Naive B cell (primary cell): ENCODE data around the gene CBX1. TPM values are rescaled to one million over a fixed set of nuclear protein-coding genes. Genes with fewer than 3 reads are reported as not detected.

Source experiments
- ATAC-seq, 2 donors: fragments of 150-1000 bp; cut with Tn5 transposase; 2 replicates each; pipeline ENCODE4 v1.10.0; 2021; ENCODE audit warnings: low read depth in 2 of 2, mild to moderate bottlenecking in 2 of 2, moderate library complexity in 2 of 2
- DNase-seq: peaks from one replicate; pipeline ENCODE4 v3.0.0; 2022
- H3K27ac Mint-ChIP-seq, 6 donors: one replicate each; pipeline ENCODE4 v1.8.0; 2020 to 2022; ENCODE audit warnings: mild to moderate bottlenecking in 6 of 6, mixed read lengths in 6 of 6, moderate library complexity in 5 of 6, inconsistent platforms in 2 of 6
- H3K27me3 Mint-ChIP-seq, 3 donors: one replicate each; pipeline ENCODE4 v1.8.0; 2021 to 2022; ENCODE audit warnings: mixed read lengths in 3 of 3, mild to moderate bottlenecking in 1 of 3
- H3K36me3 Mint-ChIP-seq, 2 donors: one replicate each; pipeline ENCODE4 v1.8.0; 2020 to 2022; ENCODE audit warnings: mixed read lengths in 2 of 2, inconsistent platforms in 1 of 2, mild to moderate bottlenecking in 1 of 2
- H3K4me1 Mint-ChIP-seq, 3 donors: one replicate each; pipeline ENCODE4 v1.8.0; 2020 to 2022; ENCODE audit warnings: mixed read lengths in 3 of 3, inconsistent platforms in 1 of 3, mild to moderate bottlenecking in 1 of 3, moderate library complexity in 1 of 3
- H3K4me3 Mint-ChIP-seq, 8 donors: one replicate each; pipeline ENCODE4 v1.8.0; 2020 to 2022; ENCODE audit warnings: mild to moderate bottlenecking in 8 of 8, mixed read lengths in 8 of 8, moderate library complexity in 8 of 8, inconsistent platforms in 2 of 8
- H3K9me3 Mint-ChIP-seq, 7 donors: one replicate each; pipeline ENCODE4 v1.8.0; 2020 to 2022; ENCODE audit warnings: mixed read lengths in 7 of 7, mild to moderate bottlenecking in 5 of 7, inconsistent platforms in 2 of 7, moderate library complexity in 1 of 7
- polyA plus RNA-seq, 6 donors: library from polyadenylated mRNA; unstranded; fragments of 300-500 nt; fragmentation: Illumina TruSeq; gene quantifications; one replicate each; pipeline ENCODE4 v1.2.3, GENCODE V29; 2021; ENCODE audit warnings: low read depth in 6 of 6

CBX1 gene
- polyA plus RNA-seq, 6 donors from 2014 or later, result 12.9 to 30.8 (median 24.5) TPM

- H3K36me3 Mint-ChIP-seq, result peaks cover 14 to 30% of the 10 kb centered on the region in 2 donors
Measured at GRCh38 chr17:48058393-48059124, 42.7 kb downstream of the CBX1 start.

DNA sequence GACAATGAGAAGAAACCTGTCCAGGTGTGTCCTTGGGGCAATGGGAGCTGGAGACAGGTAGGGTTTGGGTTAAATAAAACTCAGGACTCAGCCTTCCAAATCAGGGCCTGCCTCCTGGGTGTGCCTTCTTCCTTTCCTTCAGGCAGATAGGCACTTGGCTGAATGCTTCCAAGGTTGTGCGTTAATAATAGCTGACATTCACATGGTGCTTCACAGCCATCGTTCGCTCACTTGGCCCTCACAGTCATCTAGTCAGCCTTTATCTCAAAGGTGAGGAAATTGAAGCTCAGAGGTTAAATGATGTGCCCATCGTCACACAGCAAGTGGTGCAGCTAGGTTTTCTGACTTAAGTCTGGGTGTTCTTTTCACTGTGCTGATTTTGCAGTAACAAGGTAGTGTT is 43.7 kb downstream of the CBX1 start:
- no peak for ATAC-seq
- Mint-ChIP-seq H3K27ac (peak overlapping the region in 1 of 6 donors; percentile 14), H3K4me3 (no peak overlapping the region), H3K9me3 (no peaks in the 10 kb centered on the region), H3K4me1 (peaks cover 32 to 41% (median 40%) of the 10 kb centered on the region in 3 donors), H3K36me3 (peaks cover 14 to 30% of the 10 kb centered on the region in 2 donors), H3K27me3 (no peaks in the 10 kb centered on the region)
- no peak for DNase-seq

More at GRCh38 chr17:48058393-48059124, 42.7 kb downstream of the CBX1 start:
- Mint-ChIP-seq H3K4me1 (peaks cover 26 to 31% (median 31%) of the 10 kb centered on the region in 3 donors), H3K27ac (peak overlapping the region in 1 of 6 donors; percentile 72), H3K27me3 (no peaks in the 10 kb centered on the region), H3K9me3 (no peaks in the 10 kb centered on the region), H3K4me3 (peak overlapping the region in 1 of 8 donors; percentile 35)
- no peak for DNase-seq
- no peak for ATAC-seq

DNA sequence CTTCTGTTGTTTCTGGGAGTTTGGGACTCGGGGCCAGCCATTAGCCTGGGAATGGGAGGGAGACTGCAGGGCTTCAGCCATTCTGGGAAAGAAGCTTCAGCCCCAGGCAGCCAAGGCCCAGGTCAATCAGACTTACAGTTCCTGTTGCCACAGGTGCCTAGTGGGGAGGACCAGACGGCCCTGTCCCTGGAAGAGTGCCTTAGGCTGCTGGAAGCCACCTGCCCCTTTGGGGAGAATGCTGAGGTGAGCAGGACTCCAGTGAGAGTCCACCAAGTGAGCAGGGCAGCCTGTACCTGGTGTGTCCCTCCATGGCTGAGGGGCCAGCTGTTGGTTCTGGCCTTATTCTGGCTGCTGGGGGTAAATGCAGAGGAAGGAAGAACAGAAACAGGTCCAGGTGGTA is 44.4 kb downstream of the CBX1 start:
- DNase-seq, result no peak
- peaks cover 38 to 48% (median 48%) of the 10 kb centered on the region in 3 donors for H3K4me1 Mint-ChIP-seq
- H3K36me3 Mint-ChIP-seq, result peaks cover 14 to 30% of the 10 kb centered on the region in 2 donors
- H3K27ac Mint-ChIP-seq, result peak overlapping the region in 4 of 6 donors; percentile 10 to 86 (median 58)
- H3K4me3 Mint-ChIP-seq, result no peak overlapping the region
- no peak for ATAC-seq
- H3K9me3 Mint-ChIP-seq, result no peaks in the 10 kb centered on the region
- no peaks in the 10 kb centered on the region for H3K27me3 Mint-ChIP-seq

GRCh38 chr17:48056246-48056745 is 45.0 kb downstream of the CBX1 start:
- H3K27ac Mint-ChIP-seq, result peak overlapping the region; percentile 0 to 91 (median 51)
- H3K4me1 Mint-ChIP-seq, result peaks cover 40 to 53% (median 53%) of the 10 kb centered on the region in 3 donors
- peaks cover 10 to 30% of the 10 kb centered on the region in 2 donors for H3K36me3 Mint-ChIP-seq
- DNase-seq (no peak), ATAC-seq (no peak)
- H3K27me3 Mint-ChIP-seq, result no peaks in the 10 kb centered on the region
- peak overlapping the region in 4 of 8 donors; percentile 16 to 66 (median 52) for H3K4me3 Mint-ChIP-seq
- H3K9me3 Mint-ChIP-seq, result no peaks in the 10 kb centered on the region

DNA sequence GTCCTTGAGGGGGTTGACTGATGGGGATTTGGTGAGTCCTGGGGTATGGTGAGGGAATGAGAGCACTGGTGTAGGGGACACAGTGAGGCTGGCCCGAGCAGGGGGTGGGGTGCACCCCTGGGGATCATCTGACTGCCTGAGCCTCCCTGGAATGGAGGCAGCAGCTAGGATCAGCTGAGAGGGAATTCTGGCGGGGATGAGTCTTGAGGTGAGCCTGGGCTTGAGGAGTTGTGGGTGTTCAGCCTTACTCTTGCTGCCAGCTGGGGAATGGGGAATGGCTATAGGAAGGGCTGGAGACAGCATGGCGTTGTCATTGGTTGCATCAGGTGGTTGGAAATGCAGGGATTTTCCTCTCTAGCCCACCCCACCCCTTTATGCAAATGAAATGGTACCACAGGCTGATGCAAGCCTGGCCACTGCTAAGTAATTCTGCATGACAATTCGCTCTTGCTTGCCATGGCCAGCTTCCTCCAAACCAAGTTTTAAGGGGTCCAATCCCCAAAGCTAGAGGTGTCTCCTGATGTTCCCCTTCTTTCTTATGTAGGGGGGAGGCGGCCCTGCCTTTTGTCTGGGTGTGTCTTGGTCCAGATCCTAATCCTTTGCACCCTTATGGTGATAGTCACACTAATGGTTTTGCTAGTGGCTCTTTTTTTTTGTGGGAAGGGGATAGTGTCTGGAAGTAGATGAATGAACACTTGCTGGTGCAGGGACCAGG is 45.6 kb downstream of the CBX1 start:
- peak; percentile 70 to 73 for ATAC-seq
- Mint-ChIP-seq H3K27me3 (no peaks in the 10 kb centered on the region), H3K36me3 (peaks cover 6 to 30% of the 10 kb centered on the region in 2 donors), H3K27ac (peak overlapping the region; percentile 29 to 91 (median 82)), H3K4me3 (peak overlapping the region; percentile 28 to 84 (median 62)), H3K9me3 (no peaks in the 10 kb centered on the region), H3K4me1 (peaks cover 42 to 60% (median 59%) of the 10 kb centered on the region in 3 donors)
- DNase-seq, result no peak

DNA sequence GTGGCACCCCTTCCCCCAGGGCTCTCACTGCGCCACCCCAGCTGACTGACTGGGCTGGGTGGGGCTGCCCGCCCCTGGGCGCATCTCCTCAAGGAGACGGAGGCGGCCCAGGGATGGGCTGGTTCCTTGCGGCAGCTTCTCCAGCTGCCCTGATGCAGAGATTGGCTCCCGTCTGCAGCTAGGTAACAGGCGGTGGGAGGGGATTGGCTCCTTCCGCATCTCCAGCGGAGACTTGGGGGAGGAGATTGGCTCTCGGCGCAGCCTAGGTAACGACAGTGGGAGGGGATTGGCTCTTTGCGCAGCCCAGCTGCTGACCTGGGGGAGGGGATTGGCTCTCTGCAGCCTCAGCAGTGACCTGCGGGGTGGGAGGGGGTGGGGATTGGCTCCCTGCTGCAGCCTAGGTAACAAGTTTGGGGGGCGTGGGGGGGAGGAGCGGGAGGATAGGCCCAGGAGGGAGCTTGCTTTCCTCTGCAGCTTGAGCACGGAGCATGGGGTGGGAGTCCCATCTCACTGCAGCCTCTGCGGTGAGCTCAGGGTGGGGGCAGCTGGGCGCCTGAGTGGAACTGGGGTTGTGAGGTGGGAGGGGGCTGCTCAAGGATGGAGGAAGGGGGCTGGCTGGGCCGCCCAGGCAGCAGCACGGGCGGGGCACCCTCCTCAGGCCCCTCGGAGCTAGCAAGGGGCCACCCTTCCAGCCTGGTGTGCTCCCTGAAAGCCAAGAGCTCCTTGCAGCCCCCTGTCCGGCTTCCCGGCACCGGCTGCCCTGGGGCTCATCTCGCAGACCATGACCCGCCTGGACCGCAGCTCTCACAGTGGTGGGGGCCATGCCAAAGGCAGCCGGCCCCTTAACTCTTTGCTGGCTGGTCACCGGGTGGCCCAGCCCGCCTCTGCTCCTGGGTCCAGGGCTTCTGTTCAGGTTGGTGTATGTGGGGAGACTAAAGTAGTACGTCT is 46.8 kb downstream of the CBX1 start:
- DNase-seq (no peak), ATAC-seq (no peak)
- H3K36me3 Mint-ChIP-seq, result peaks cover 0 to 23% of the 10 kb centered on the region in 2 donors
- H3K27me3 Mint-ChIP-seq, result no peaks in the 10 kb centered on the region
- peaks cover 47 to 66% (median 66%) of the 10 kb centered on the region in 3 donors for H3K4me1 Mint-ChIP-seq
- H3K9me3 Mint-ChIP-seq, result no peaks in the 10 kb centered on the region
- peak overlapping the region in 4 of 6 donors; percentile 15 to 86 (median 54) for H3K27ac Mint-ChIP-seq
- H3K4me3 Mint-ChIP-seq, result peak overlapping the region in 3 of 8 donors; percentile 45 to 66 (median 59)

DNA sequence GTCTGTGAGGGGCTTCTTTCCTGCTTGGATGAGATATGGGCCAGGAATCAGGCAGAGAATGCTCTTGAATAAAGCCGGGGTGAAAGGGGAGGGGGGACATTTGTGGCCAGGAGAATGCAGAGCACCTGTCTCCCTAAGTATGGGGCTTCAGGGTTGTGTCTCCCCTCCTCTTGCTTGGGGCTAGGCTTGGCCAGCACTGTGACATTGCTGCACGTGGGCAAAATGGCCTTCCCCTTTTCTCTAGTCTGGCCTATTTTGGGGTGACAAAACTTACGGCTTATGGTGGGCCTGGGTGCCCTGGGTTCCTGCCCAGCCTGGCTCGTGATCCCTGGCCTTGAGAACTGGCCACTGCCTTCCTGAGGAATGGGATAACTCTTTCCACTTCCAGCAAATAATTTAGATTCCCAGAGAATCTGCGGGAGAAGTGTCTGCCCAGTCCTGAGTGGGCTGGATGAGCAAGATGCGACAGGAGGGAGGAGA is 47.5 kb downstream of the CBX1 start:
- Mint-ChIP-seq H3K27ac (peak overlapping the region in 3 of 6 donors; percentile 47 to 62 (median 54)), H3K27me3 (no peaks in the 10 kb centered on the region), H3K4me3 (peak overlapping the region in 2 of 8 donors; percentile 53 to 56), H3K9me3 (no peaks in the 10 kb centered on the region), H3K4me1 (peaks cover 53 to 73% (median 72%) of the 10 kb centered on the region in 3 donors), H3K36me3 (peaks cover 0 to 16% of the 10 kb centered on the region in 2 donors)
- no peak for ATAC-seq
- DNase-seq, result no peak

DNA sequence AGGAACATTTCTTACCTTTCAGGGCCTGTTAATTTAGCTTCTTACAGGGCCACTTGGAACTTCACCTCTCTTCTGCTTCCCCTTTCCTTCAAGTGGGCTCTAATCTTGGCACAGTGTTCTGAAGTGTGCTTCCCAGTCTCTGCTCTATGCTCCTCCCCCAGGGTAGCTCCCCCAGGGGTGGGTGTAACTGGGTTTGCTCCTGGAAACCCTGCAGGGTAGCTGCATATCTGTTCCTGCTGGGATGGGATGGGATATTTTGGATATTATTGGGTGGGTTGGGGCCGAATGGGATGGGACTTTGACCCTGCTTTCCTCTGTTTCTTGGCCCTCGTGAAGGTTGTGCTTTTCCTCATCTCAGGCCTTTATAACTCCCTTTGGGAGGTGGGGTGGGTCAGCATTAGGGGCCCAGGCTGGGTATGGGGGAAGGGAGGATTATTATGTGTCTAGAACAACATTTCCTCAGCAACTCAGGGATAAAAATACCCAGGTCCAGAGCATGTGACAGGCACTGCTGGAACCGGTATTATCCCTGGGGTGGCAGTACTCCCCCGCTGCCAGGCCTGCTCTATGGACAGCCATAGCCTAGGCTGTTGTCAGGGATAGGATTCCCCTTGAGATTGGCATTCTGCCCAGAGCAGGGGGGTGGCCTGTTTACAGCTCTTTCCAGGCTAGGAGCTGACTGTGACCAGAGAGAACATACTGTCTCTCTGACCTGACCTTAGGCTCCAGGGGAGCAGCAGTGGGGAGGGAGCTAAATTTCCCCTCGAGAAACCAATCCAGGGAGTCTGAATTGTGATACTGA is 48.1 kb downstream of the CBX1 start:
- peak overlapping the region in 3 of 6 donors; percentile 49 to 62 (median 54) for H3K27ac Mint-ChIP-seq
- H3K4me1 Mint-ChIP-seq, result peaks cover 56 to 75% (median 74%) of the 10 kb centered on the region in 3 donors
- H3K27me3 Mint-ChIP-seq, result no peaks in the 10 kb centered on the region
- no peaks in the 10 kb centered on the region for H3K9me3 Mint-ChIP-seq
- peak overlapping the region in 3 of 8 donors; percentile 44 to 56 (median 53) for H3K4me3 Mint-ChIP-seq
- H3K36me3 Mint-ChIP-seq, result peaks cover 0 to 11% of the 10 kb centered on the region in 2 donors
- DNase-seq (no peak), ATAC-seq (no peak)

GRCh38 chr17:48051706-48052486 is 49.4 kb downstream of the CBX1 start:
- DNase-seq (no peak), ATAC-seq (no peak)
- Mint-ChIP-seq H3K4me1 (peaks cover 67 to 87% (median 80%) of the 10 kb centered on the region in 3 donors), H3K4me3 (peak overlapping the region in 2 of 8 donors; percentile 44 to 77), H3K36me3 (peaks cover 0 to 11% of the 10 kb centered on the region in 2 donors), H3K9me3 (no peaks in the 10 kb centered on the region), H3K27me3 (no peaks in the 10 kb centered on the region), H3K27ac (peak overlapping the region in 3 of 6 donors; percentile 19 to 38 (median 21))

DNA sequence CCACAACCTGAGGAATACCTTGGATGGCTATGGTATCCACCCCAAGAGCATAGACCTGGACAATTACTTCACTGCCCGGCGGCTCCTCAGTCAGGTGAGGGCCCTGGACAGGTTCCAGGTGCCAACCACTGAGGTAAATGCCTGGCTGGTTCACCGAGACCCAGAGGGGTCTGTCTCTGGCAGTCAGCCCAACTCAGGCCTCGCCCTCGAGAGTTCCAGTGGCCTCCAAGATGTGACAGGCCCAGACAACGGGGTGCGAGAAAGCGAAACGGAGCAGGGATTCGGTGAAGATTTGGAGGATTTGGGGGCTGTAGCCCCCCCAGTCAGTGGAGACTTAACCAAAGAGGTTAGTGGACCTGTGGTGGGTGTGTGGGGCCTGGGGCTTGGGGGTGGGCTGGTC is 50.0 kb downstream of the CBX1 start:
- no peak for DNase-seq
- peaks cover 66 to 87% (median 81%) of the 10 kb centered on the region in 3 donors for H3K4me1 Mint-ChIP-seq
- H3K36me3 Mint-ChIP-seq, result peaks cover 0 to 7% of the 10 kb centered on the region in 2 donors
- H3K9me3 Mint-ChIP-seq, result no peaks in the 10 kb centered on the region
- H3K4me3 Mint-ChIP-seq, result peak overlapping the region in 2 of 8 donors; percentile 77 to 86
- H3K27me3 Mint-ChIP-seq, result no peaks in the 10 kb centered on the region
- no peak for ATAC-seq
- H3K27ac Mint-ChIP-seq, result peak overlapping the region in 1 of 6 donors; percentile 38

DNA sequence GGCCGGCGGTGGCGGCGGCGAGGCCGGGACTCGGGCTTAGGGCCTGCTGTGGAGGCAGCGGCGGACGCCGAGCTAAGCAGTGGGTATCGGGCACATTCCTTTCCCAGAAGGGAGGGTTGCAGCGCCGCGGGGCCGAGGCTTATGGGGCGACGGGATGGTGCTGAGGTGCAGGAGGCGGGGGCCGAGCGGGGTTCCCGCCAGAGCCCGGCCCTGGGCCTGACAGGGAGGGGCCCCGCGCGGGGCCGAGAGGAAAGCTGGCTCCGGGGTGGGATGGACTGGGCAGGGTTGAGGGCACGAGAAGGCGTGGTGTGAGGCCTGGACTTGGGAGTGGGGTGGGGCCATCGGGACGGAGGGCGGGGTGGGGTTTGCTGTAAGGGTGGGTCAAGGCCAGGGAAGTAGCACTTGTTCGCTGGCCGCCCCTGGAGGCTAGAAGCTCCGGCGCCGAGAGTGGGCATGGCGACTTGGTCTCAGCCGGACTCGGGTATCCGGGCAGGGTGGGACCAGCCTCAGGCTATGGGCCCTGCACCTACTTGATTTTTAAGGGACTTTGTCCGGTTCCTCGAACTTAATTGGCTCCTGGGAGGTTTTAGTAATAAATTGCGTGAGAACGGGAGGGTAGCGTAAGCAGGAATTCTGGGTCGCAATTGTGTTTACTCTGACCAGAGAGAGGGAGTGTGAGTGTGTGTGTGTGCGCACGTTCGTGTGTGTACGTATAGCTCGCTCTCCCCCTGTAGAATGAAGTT is 52.7 kb downstream of the CBX1 start:
- Mint-ChIP-seq H3K36me3 (no peaks in the 10 kb centered on the region), H3K4me3 (peak overlapping the region; percentile 85 to 100 (median 94)), H3K27ac (peak overlapping the region; percentile 78 to 98 (median 95)), H3K4me1 (peaks cover 53 to 72% (median 65%) of the 10 kb centered on the region in 3 donors), H3K9me3 (no peaks in the 10 kb centered on the region), H3K27me3 (no peaks in the 10 kb centered on the region)
- peak; percentile 5 for DNase-seq
- ATAC-seq, result peak; percentile 8
